Ascending aorta (tissue), 2 donors: ENCODE results near the gene C4orf36. TPM values are rescaled to one million over a fixed set of nuclear protein-coding genes. Genes with fewer than 3 reads are reported as not detected.

Source experiments
- DNase-seq, 2 donors: peaks; one replicate each; pipeline ENCODE4 v3.0.0-alpha.2; 2019; ENCODE audit warnings: low spot score in 2 of 2
- H3K27ac ChIP-seq, 2 donors: fragments of 200-600 bp; sonication (generic); one replicate each; pipeline ENCODE4 v1.5.1; 2016 to 2017; ENCODE audit warnings: mild to moderate bottlenecking in 1 of 2
- H3K27me3 ChIP-seq: fragments of 200-600 bp; sonication (generic); one replicate; pipeline ENCODE4 v1.5.1; 2017
- H3K36me3 ChIP-seq, 2 donors: fragments of 200-600 bp; sonication (generic); one replicate each; pipeline ENCODE4 v1.5.1; 2016
- H3K4me1 ChIP-seq, 2 donors: fragments of 200-600 bp; sonication (generic); one replicate each; pipeline ENCODE4 v1.5.1; 2016 to 2017; ENCODE audit warnings: mild to moderate bottlenecking in 1 of 2
- H3K4me3 ChIP-seq, 2 donors: fragments of 200-600 bp; sonication (generic); one replicate each; pipeline ENCODE4 v1.5.1; 2016 to 2017; ENCODE audit warnings: mild to moderate bottlenecking in 1 of 2
- H3K9me3 ChIP-seq, 2 donors: fragments of 200-600 bp; sonication (generic); one replicate each; pipeline ENCODE4 v1.5.1; 2016
- CTCF ChIP-seq, 3 experiments: fragments of 200-600 bp in 2 of 3; fragments of 450-650 bp in 1 of 3; sonication (generic) in 2 of 3; IDR thresholded peaks; one replicate each; pipeline ENCODE4 v1.5.1; 2016 to 2019; ENCODE audit warnings: antibody characterized with exemption in 3 of 3, mild to moderate bottlenecking in 1 of 3, moderate library complexity in 1 of 3
- intact Hi-C: fragments of 100-400 bp; cut with DNase I; formaldehyde crosslinking; loops from one replicate; pipeline ENCODE4 v1.15.1; 2023
- total RNA-seq: library from RNA; depleted of rRNA; stranded (reverse); fragments of >200 nt; gene quantifications from one replicate; pipeline ENCODE4 v1.1.0, GENCODE V29; 2016

Gene C4orf36
- total RNA-seq, 1 donor from 2014 or later = not detected

- Histone ChIP-seq H3K4me1 (no peaks in the 10 kb centered on the region), H3K36me3 (no peaks in the 10 kb centered on the region), H3K9me3 (no peaks in the 10 kb centered on the region), H3K4me3 (no peak overlapping the region), H3K27me3 (no peaks in the 10 kb centered on the region), H3K27ac (no peak overlapping the region)
- intact Hi-C loops = no loop called here
- DNase-seq = no peak
- TF ChIP-seq CTCF (IDR thresholded peaks at IDR 0.05) = no peak
These were observed 58.6 kb downstream of the C4orf36 start for GRCh38 chr4:86833615-86834014.

- Histone ChIP-seq H3K9me3 (no peaks in the 10 kb centered on the region), H3K27ac (no peak overlapping the region), H3K4me1 (no peaks in the 10 kb centered on the region), H3K27me3 (no peaks in the 10 kb centered on the region), H3K36me3 (no peaks in the 10 kb centered on the region), H3K4me3 (no peak overlapping the region)
- no peak for DNase-seq
- intact Hi-C loops = no loop called here
- no peak for TF ChIP-seq CTCF (IDR thresholded peaks at IDR 0.05)
These were observed 60.7 kb downstream of the C4orf36 start for GRCh38 chr4:86831262-86832130.

Other genes starting within 250 kb of the C4orf36 start
- gene SLC10A6, start 43.0 kb downstream of the C4orf36 start, total RNA-seq = 23.5 TPM
- gene AFF1, start 42.6 kb upstream of the C4orf36 start, total RNA-seq = 112 TPM